K562 (cell line): ENCODE data around the gene FUT6. TPM values are rescaled to one million over a fixed set of nuclear protein-coding genes. Genes with fewer than 3 reads are reported as not detected.
A peak's percentile ranks its signal among the peaks of the same experiment; 100 is the strongest.

Experiments
- CBFA2T3 ChIP-seq: fragments of 450-650 bp; IDR thresholded peaks from 2 replicates; pipeline ENCODE4 v1.6.1; 2017
- CBX3 ChIP-seq, 2 experiments: IDR thresholded peaks; 1 replicate in 1 of 2; 2 replicates in 1 of 2; pipeline ENCODE4 v1.6.1; 2012; ENCODE audit warnings: inconsistent platforms in 2 of 2, low read length in 2 of 2, borderline replicate concordance in 1 of 2, control low read depth in 1 of 2
- ELF4 ChIP-seq: fragments of 450-650 bp; formaldehyde crosslinking; IDR thresholded peaks from 2 replicates; pipeline ENCODE4 v1.4.0; 2022; ENCODE audit warnings: missing genetic modification characterization
- ETS2 ChIP-seq: IDR thresholded peaks from 2 replicates; pipeline ENCODE4 v1.6.1; 2016; ENCODE audit warnings: borderline replicate concordance, missing genetic modification characterization, mild to moderate bottlenecking, moderate library complexity, missing compliant biosample characterization; ENCODE audit not compliant: poor library complexity, severe bottlenecking
- HIVEP1 ChIP-seq: fragments of 250-450 bp; sonication (Bioruptor Pico); IDR thresholded peaks from 2 replicates; pipeline ENCODE4 v1.4.0; 2020; ENCODE audit warnings: mild to moderate bottlenecking
- JUND ChIP-seq, 2 experiments: IDR thresholded peaks; 2 replicates in 1 of 2; 3 replicates in 1 of 2; pipeline ENCODE4 v1.6.1; 2011; ENCODE audit warnings: borderline replicate concordance in 2 of 2, low read depth in 2 of 2, low read length in 2 of 2, improper control_type of control experiment in 1 of 2, missing biosample characterization in 1 of 2, missing genetic modification characterization in 1 of 2, missing genetic modification reagents in 1 of 2
- KAT2B ChIP-seq: IDR thresholded peaks from one replicate; pipeline ENCODE4 v1.6.1; 2012; ENCODE audit warnings: low read depth, mild to moderate bottlenecking, control low read depth, inconsistent platforms, low read length, moderate library complexity
- KHSRP ChIP-seq: fragments of 450-650 bp; IDR thresholded peaks from 2 replicates; pipeline ENCODE4 v1.6.1; 2017
- KLF13 ChIP-seq: fragments of 450-650 bp; IDR thresholded peaks from 2 replicates; pipeline ENCODE4 v1.6.1; 2016; ENCODE audit warnings: missing genetic modification characterization, low read depth, mild to moderate bottlenecking, missing compliant biosample characterization, moderate library complexity, borderline replicate concordance
- NR1H2 ChIP-seq: sonication (generic); formaldehyde crosslinking; IDR thresholded peaks from 2 replicates; pipeline ENCODE4 v1.4.0; 2020; ENCODE audit warnings: mild to moderate bottlenecking, missing genetic modification reagents
- RBBP5 ChIP-seq: fragments of 200-600 bp; sonication (generic); IDR thresholded peaks from 2 replicates; pipeline ENCODE4 v1.6.1; 2012; ENCODE audit warnings: borderline replicate concordance, mild to moderate bottlenecking, low read length, control low read depth, inconsistent platforms; ENCODE audit not compliant: insufficient read depth, poor library complexity, severe bottlenecking
- SREBF2 ChIP-seq: sonication (generic); formaldehyde crosslinking; IDR thresholded peaks from 2 replicates; pipeline ENCODE4 v1.4.0; 2020; ENCODE audit warnings: mild to moderate bottlenecking, missing genetic modification reagents
- XRCC3 ChIP-seq: fragments of 450-650 bp; IDR thresholded peaks from 2 replicates; pipeline ENCODE4 v1.6.1; 2017; ENCODE audit warnings: mild to moderate bottlenecking, moderate library complexity
- ZNF12 ChIP-seq: sonication (generic); formaldehyde crosslinking; IDR thresholded peaks from 2 replicates; pipeline ENCODE4 v1.4.0; 2020; ENCODE audit warnings: mild to moderate bottlenecking, missing genetic modification reagents
- ZNF316 ChIP-seq: fragments of 450-650 bp; IDR thresholded peaks from 2 replicates; pipeline ENCODE4 v1.6.1; 2016
- ZNF324 ChIP-seq: fragments of 250-450 bp; sonication (Bioruptor Pico); IDR thresholded peaks from 2 replicates; pipeline ENCODE4 v1.4.0; 2020; ENCODE audit warnings: mild to moderate bottlenecking
- ZNF707 ChIP-seq: fragments of 250-450 bp; sonication (Bioruptor Pico); conservative IDR thresholded peaks from 2 replicates; pipeline ENCODE4 v1.8.0; 2022; ENCODE audit warnings: inconsistent platforms, mild to moderate bottlenecking, moderate library complexity
- polyA plus RNA-seq, 8 experiments: library from polyadenylated mRNA; depleted of rRNA in 4 of 8; stranded (reverse) in 5 of 8; unstranded in 3 of 8; fragments of >200 nt; fragmentation: Nextera tagmentation in 2 of 8; fragmentation: Illumina TruSeq in 1 of 8; extraction: Ambion mirVana in 2 of 8; extraction: Trizol in 1 of 8; gene quantifications; 2 replicates each; pipeline versions ENCODE4 v1.2.1 to v1.2.3, GENCODE V29; 2011 to 2014; ENCODE audit warnings: inconsistent platforms in 1 of 8, missing spikeins in 1 of 8
- total RNA-seq, 7 experiments: library from RNA; depleted of rRNA in 6 of 7; stranded (reverse); fragments of >200 nt in 6 of 7; fragmentation: Illumina TruSeq in 2 of 7; extraction: Trizol in 2 of 7; gene quantifications; 2 replicates each; pipeline versions ENCODE4 v1.2.1 to v1.2.3, GENCODE V29; 2011 to 2021; ENCODE audit warnings: low replicate concordance in 1 of 7
- TF ChIP-seq, protein P1 (sequence below): fragments of 450-650 bp; IDR thresholded peaks from 2 replicates; pipeline ENCODE4 v1.6.1; 2016; ENCODE audit warnings: mild to moderate bottlenecking
- TF ChIP-seq, protein P2 (sequence below): fragments of 250-450 bp; sonication (Bioruptor Pico); IDR thresholded peaks from 2 replicates; pipeline ENCODE4 v1.6.1; 2021; ENCODE audit warnings: mild to moderate bottlenecking
- TF ChIP-seq, protein P3 (sequence below): fragments of 450-650 bp; formaldehyde crosslinking; IDR thresholded peaks from 2 replicates; pipeline ENCODE4 v1.4.0; 2020; ENCODE audit warnings: mild to moderate bottlenecking, mixed read lengths
- TF ChIP-seq, protein P4 (sequence below): IDR thresholded peaks from 3 replicates; pipeline ENCODE4 v1.6.1; 2011; ENCODE audit warnings: borderline replicate concordance, mild to moderate bottlenecking; ENCODE audit not compliant: insufficient read length, insufficient read depth

FUT6 gene
- total and polyA plus RNA-seq, 9 of the 15 experiments (the other 6 are each of a cell fraction or from before 2014, with no cell fraction given), result 0.04 TPM; not detected in 8

DNA sequence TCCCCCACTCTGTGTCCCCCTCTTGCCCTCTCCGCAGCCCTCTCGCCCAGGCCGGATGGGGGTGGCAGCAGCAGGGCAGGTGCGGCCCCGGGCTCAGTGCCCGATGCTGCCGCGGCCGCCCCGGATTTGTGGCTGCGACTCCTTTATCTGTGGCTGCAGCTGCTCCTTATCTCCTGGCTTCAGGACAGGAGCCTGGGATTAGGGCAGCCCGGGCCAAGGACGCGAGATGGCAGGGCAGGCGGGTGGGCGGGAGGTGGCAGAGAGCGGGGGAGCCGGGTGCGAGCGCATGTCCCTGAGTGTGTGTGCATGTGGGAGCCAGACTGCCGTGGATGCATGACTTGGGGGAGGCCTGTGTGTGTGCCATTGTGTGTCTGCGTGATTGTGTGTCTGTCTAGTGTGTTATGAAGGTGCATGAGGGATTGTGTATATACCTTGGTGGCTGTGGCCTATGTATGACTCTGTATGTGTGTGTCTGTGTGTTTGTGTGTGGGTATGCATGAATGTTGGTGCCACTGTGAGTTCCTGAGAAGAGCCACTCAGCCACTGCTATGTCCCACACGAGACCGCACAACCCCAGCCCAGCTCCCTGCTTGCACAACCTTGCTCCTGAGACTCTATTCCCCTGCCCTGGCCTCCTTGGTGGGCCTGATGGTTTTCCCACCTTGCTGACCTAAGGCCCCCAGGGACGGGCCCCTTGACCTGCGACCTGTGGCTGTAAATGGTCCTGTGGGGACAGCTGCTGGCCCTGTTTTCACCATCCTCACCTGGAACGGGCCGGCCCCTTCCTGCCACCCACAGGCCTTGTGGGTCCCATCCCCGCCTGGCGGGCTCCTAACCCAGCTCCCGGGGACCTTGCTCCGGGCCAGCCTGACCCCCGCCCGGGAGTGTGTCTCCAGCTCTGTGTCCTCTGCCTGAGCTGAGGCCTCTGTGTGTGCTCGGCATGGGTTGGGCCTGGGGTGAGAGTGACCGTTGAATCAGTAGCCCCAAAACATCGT is 40.0 kb downstream of the FUT6 start (continued):
- TF ChIP-seq CBX3 (IDR thresholded peaks at IDR 0.05; ENCODE audit: borderline replicate concordance in 1 of 2, low read length in 2 of 2) (peak in 1 of 2 experiments; percentile 69; a peak in 1 of 3 replicates), ZNF12 (CRISPR knock-in tag) (0 out of 2 replicates have a peak, but pooled peaks have one; percentile 5), HIVEP1 (peak; percentile 61; the same call in 1 of the 2 replicates), RBBP5 (no peak), ZNF707 (CRISPR knock-in tag) (no peak), ELF4 (CRISPR knock-in tag) (peak; percentile 74), NR1H2 (CRISPR knock-in tag) (no peak), CBFA2T3 (peak; percentile 99), XRCC3 (no peak), JUND (IDR thresholded peaks at IDR 0.05; ENCODE audit: borderline replicate concordance, low read depth, low read length) (peak; percentile 54; the same call in 1 of the 2 replicates), JUND (tag; IDR thresholded peaks at IDR 0.05; ENCODE audit: borderline replicate concordance, low read depth, low read length) (no peak; the same call in 2 of the 3 replicates), KLF13 (tag) (no peak), ZNF316 (no peak), KHSRP (peak; percentile 61; the same call in 1 of the 2 replicates), ZNF324 (CRISPR knock-in tag) (no peak), KAT2B (no peak), ETS2 (no peak), SREBF2 (CRISPR knock-in tag) (no peak)
- TF ChIP-seq, protein P1, sequence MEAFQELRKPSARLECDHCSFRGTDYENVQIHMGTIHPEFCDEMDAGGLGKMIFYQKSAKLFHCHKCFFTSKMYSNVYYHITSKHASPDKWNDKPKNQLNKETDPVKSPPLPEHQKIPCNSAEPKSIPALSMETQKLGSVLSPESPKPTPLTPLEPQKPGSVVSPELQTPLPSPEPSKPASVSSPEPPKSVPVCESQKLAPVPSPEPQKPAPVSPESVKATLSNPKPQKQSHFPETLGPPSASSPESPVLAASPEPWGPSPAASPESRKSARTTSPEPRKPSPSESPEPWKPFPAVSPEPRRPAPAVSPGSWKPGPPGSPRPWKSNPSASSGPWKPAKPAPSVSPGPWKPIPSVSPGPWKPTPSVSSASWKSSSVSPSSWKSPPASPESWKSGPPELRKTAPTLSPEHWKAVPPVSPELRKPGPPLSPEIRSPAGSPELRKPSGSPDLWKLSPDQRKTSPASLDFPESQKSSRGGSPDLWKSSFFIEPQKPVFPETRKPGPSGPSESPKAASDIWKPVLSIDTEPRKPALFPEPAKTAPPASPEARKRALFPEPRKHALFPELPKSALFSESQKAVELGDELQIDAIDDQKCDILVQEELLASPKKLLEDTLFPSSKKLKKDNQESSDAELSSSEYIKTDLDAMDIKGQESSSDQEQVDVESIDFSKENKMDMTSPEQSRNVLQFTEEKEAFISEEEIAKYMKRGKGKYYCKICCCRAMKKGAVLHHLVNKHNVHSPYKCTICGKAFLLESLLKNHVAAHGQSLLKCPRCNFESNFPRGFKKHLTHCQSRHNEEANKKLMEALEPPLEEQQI, result peak; percentile 90
- TF ChIP-seq, protein P2, sequence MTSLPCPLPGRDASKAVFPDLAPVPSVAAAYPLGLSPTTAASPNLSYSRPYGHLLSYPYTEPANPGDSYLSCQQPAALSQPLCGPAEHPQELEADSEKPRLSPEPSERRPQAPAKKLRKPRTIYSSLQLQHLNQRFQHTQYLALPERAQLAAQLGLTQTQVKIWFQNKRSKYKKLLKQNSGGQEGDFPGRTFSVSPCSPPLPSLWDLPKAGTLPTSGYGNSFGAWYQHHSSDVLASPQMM (CRISPR knock-in tag), result no peak
- TF ChIP-seq, protein P3, sequence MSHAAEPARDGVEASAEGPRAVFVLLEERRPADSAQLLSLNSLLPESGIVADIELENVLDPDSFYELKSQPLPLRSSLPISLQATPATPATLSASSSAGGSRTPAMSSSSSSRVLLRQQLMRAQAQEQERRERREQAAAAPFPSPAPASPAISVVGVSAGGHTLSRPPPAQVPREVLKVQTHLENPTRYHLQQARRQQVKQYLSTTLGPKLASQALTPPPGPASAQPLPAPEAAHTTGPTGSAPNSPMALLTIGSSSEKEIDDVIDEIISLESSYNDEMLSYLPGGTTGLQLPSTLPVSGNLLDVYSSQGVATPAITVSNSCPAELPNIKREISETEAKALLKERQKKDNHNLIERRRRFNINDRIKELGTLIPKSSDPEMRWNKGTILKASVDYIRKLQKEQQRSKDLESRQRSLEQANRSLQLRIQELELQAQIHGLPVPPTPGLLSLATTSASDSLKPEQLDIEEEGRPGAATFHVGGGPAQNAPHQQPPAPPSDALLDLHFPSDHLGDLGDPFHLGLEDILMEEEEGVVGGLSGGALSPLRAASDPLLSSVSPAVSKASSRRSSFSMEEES (CRISPR knock-in tag), result no peak
- TF ChIP-seq, protein P4, sequence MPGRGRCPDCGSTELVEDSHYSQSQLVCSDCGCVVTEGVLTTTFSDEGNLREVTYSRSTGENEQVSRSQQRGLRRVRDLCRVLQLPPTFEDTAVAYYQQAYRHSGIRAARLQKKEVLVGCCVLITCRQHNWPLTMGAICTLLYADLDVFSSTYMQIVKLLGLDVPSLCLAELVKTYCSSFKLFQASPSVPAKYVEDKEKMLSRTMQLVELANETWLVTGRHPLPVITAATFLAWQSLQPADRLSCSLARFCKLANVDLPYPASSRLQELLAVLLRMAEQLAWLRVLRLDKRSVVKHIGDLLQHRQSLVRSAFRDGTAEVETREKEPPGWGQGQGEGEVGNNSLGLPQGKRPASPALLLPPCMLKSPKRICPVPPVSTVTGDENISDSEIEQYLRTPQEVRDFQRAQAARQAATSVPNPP, result no peak
